ENCODE measurements around the gene MATN4.

Gene MATN4

DNA sequence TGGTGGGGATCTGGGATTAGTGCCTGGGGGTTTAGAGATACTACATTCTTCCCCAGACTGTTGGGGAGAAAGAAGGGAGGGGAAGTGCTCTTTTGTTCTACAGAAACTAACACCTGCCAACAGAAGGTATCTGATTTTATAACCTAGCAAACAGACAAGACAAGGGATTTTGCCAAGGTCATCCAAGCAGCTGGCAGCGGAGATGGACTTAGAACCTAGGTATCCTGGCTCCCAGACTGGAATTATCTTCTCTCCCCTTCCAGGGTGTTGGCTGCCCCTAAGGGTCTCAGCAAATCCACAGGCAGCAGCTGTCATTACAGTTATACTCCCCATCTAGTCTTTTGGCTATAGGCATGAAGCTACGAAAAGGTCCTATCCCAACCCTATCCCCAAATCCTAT is 31.7 kb upstream of the MATN4 start:
- Histone ChIP-seq H3K27me3 (ENCODE audit: control insufficient read depth, insufficient read depth, low read length) (no peaks in the 10 kb centered on the region), H3K27ac (ENCODE audit: low read depth, low read length) (no peak overlapping the region), H3K9me3 (ENCODE audit: control insufficient read depth, insufficient read depth, low read depth, low read length) (no peaks in the 10 kb centered on the region), H3K4me1 (ENCODE audit: control insufficient read depth, insufficient read depth, low read length) (peaks cover 80% of the 10 kb centered on the region), H3K4me3 (ENCODE audit: low read depth, low read length) (no peak overlapping the region), H3K9ac (ENCODE audit: low read length) (no peak overlapping the region), H3K36me3 (ENCODE audit: control insufficient read depth, insufficient read depth, low read length) (0 out of 2 replicates have a peak, but pooled peaks cover 7% of the 10 kb centered on the region)

GRCh38 chr20:45339084-45339483 is 31.0 kb upstream of the MATN4 start:
- Histone ChIP-seq H3K4me1 (ENCODE audit: control insufficient read depth, insufficient read depth, low read length) (peaks cover 73% of the 10 kb centered on the region), H3K36me3 (ENCODE audit: control insufficient read depth, insufficient read depth, low read length) (0 out of 2 replicates have a peak, but pooled peaks cover 10% of the 10 kb centered on the region), H3K27me3 (ENCODE audit: control insufficient read depth, insufficient read depth, low read length) (no peaks in the 10 kb centered on the region), H3K9ac (ENCODE audit: low read length) (no peak overlapping the region), H3K27ac (ENCODE audit: low read depth, low read length) (no peak overlapping the region), H3K9me3 (ENCODE audit: control insufficient read depth, insufficient read depth, low read depth, low read length) (no peaks in the 10 kb centered on the region), H3K4me3 (ENCODE audit: low read depth, low read length) (no peak overlapping the region)

DNA sequence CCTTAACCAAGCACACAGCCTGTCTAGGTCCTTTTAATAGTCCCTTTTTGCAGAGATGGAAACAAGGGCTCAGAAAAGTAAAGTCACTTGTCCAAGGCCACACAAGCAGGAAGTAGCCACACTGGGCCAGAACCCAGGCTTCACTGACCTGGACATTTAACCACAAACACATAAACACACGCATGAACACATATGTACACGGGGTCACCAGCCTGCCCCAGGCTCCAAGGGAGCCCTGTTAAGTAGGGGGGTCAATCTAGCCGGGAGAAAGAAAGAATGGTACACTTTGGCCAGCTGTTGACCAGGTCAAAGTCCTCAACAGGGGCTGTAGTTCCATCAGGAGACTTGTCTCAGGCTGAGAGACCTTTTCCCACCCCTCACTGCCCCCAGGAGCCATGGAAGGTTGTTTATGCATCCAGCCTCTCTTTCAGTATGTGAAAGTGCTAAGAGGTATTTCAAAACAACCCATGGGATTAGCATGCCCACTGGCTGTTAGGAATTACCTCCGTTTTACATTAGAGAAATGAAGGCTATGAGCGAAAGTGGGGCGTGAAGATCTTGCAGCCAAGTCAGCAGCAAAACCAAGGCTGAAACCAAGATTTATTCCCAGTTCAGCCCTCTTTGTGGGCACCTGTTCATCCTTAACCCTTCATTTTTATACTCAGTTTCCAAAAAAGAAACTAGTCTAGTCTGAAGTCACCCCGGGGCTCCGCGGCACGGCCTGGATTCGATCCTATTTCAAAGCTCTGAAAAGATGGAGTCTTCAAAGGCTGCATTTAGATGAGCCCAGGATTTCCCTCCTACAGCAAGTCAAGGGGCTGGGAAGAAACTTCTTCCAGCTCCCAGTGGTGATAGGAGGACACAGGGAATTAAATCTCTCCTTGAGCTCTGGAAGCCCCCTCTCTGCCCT is 30.3 kb upstream of the MATN4 start:
- H3K36me3 ChIP-seq (ENCODE audit: control insufficient read depth, insufficient read depth, low read length), result 0 out of 2 replicates have a peak, but pooled peaks cover 10% of the 10 kb centered on the region
- peak overlapping the region; percentile 8 for H3K9ac ChIP-seq (ENCODE audit: low read length)
- H3K9me3 ChIP-seq (ENCODE audit: control insufficient read depth, insufficient read depth, low read depth, low read length), result no peaks in the 10 kb centered on the region
- no peak overlapping the region for H3K4me3 ChIP-seq (ENCODE audit: low read depth, low read length)
- H3K27ac ChIP-seq (ENCODE audit: low read depth, low read length), result peak overlapping the region; percentile 50; the same call in 1 of the 2 replicates
- H3K27me3 ChIP-seq (ENCODE audit: control insufficient read depth, insufficient read depth, low read length), result no peaks in the 10 kb centered on the region
- H3K4me1 ChIP-seq (ENCODE audit: control insufficient read depth, insufficient read depth, low read length), result peaks cover 66% of the 10 kb centered on the region

GRCh38 chr20:45337367-45338120 is 29.4 kb upstream of the MATN4 start:
- H3K36me3 ChIP-seq (ENCODE audit: control insufficient read depth, insufficient read depth, low read length), result peaks cover 15% of the 10 kb centered on the region; the same call in 1 of the 2 replicates
- H3K9me3 ChIP-seq (ENCODE audit: control insufficient read depth, insufficient read depth, low read depth, low read length), result no peaks in the 10 kb centered on the region
- H3K27ac ChIP-seq (ENCODE audit: low read depth, low read length), result peak overlapping the region; percentile 50; the same call in 1 of the 2 replicates
- peak overlapping the region; percentile 8 for H3K9ac ChIP-seq (ENCODE audit: low read length)
- no peaks in the 10 kb centered on the region for H3K27me3 ChIP-seq (ENCODE audit: control insufficient read depth, insufficient read depth, low read length)
- peaks cover 57% of the 10 kb centered on the region for H3K4me1 ChIP-seq (ENCODE audit: control insufficient read depth, insufficient read depth, low read length)
- no peak overlapping the region for H3K4me3 ChIP-seq (ENCODE audit: low read depth, low read length)

- Histone ChIP-seq H3K4me1 (ENCODE audit: control insufficient read depth, insufficient read depth, low read length) (peaks cover 51% of the 10 kb centered on the region), H3K36me3 (ENCODE audit: control insufficient read depth, insufficient read depth, low read length) (peaks cover 21% of the 10 kb centered on the region), H3K9me3 (ENCODE audit: control insufficient read depth, insufficient read depth, low read depth, low read length) (no peaks in the 10 kb centered on the region), H3K9ac (ENCODE audit: low read length) (no peak overlapping the region), H3K27me3 (ENCODE audit: control insufficient read depth, insufficient read depth, low read length) (no peaks in the 10 kb centered on the region), H3K27ac (ENCODE audit: low read depth, low read length) (no peak overlapping the region; the same call in 1 of the 2 replicates), H3K4me3 (ENCODE audit: low read depth, low read length) (no peak overlapping the region)
These were observed 28.6 kb upstream of the MATN4 start for GRCh38 chr20:45336530-45337366.

GRCh38 chr20:45330476-45330875 is 22.4 kb upstream of the MATN4 start:
- no peak overlapping the region for H3K27ac ChIP-seq (ENCODE audit: low read depth, low read length)
- peaks cover 73% of the 10 kb centered on the region for H3K36me3 ChIP-seq (ENCODE audit: control insufficient read depth, insufficient read depth, low read length)

GRCh38 chr20:45329497-45330319 is 21.6 kb upstream of the MATN4 start:
- no peak overlapping the region for H3K4me3 ChIP-seq (ENCODE audit: low read depth, low read length)
- H3K9me3 ChIP-seq (ENCODE audit: control insufficient read depth, insufficient read depth, low read depth, low read length), result no peaks in the 10 kb centered on the region
- H3K9ac ChIP-seq (ENCODE audit: low read length), result no peak overlapping the region
- peaks cover 5% of the 10 kb centered on the region; the same call in 1 of the 2 replicates for H3K4me1 ChIP-seq (ENCODE audit: control insufficient read depth, insufficient read depth, low read length)
- no peak overlapping the region for H3K27ac ChIP-seq (ENCODE audit: low read depth, low read length)
- H3K27me3 ChIP-seq (ENCODE audit: control insufficient read depth, insufficient read depth, low read length), result no peaks in the 10 kb centered on the region
- peaks cover 72% of the 10 kb centered on the region for H3K36me3 ChIP-seq (ENCODE audit: control insufficient read depth, insufficient read depth, low read length)

More at GRCh38 chr20:45330476-45330875, 22.4 kb upstream of the MATN4 start:
- H3K9ac ChIP-seq (ENCODE audit: low read length), result no peak overlapping the region
- H3K9me3 ChIP-seq (ENCODE audit: control insufficient read depth, insufficient read depth, low read depth, low read length), result no peaks in the 10 kb centered on the region
- H3K27me3 ChIP-seq (ENCODE audit: control insufficient read depth, insufficient read depth, low read length), result no peaks in the 10 kb centered on the region
- no peak overlapping the region for H3K4me3 ChIP-seq (ENCODE audit: low read depth, low read length)
- peaks cover 3% of the 10 kb centered on the region; the same call in 1 of the 2 replicates for H3K4me1 ChIP-seq (ENCODE audit: control insufficient read depth, insufficient read depth, low read length)

- peaks cover 5% of the 10 kb centered on the region; the same call in 1 of the 2 replicates for H3K4me1 ChIP-seq (ENCODE audit: control insufficient read depth, insufficient read depth, low read length)
- H3K27me3 ChIP-seq (ENCODE audit: control insufficient read depth, insufficient read depth, low read length), result no peaks in the 10 kb centered on the region
- no peaks in the 10 kb centered on the region for H3K9me3 ChIP-seq (ENCODE audit: control insufficient read depth, insufficient read depth, low read depth, low read length)
- no peak overlapping the region for H3K9ac ChIP-seq (ENCODE audit: low read length)
- peaks cover 70% of the 10 kb centered on the region for H3K36me3 ChIP-seq (ENCODE audit: control insufficient read depth, insufficient read depth, low read length)
- no peak overlapping the region for H3K27ac ChIP-seq (ENCODE audit: low read depth, low read length)
- no peak overlapping the region for H3K4me3 ChIP-seq (ENCODE audit: low read depth, low read length)
These were observed 20.4 kb upstream of the MATN4 start for GRCh38 chr20:45328451-45328850.

DNA sequence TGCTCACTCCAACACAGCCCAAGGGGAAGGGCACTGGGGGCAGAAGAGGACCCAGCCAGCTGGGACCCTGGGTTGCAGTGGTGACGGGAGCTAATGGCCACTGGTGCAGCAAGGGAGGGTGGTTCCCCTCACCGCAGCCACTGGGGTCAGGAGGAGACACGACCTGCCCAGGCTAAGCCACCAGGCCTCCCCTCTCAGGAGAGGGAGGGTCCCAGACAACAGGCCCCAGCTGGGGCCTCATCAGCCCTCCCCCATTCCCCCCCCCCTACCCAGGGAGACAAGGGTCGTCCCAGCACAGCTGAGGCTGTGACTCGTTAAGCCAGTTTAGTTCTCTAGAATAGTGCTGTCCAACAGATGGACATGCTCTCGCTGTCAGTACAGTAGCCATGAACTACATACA is 17.3 kb upstream of the MATN4 start:
- Histone ChIP-seq H3K36me3 (ENCODE audit: control insufficient read depth, insufficient read depth, low read length) (peaks cover 45% of the 10 kb centered on the region), H3K4me3 (ENCODE audit: low read depth, low read length) (no peak overlapping the region), H3K9me3 (ENCODE audit: control insufficient read depth, insufficient read depth, low read depth, low read length) (no peaks in the 10 kb centered on the region), H3K4me1 (ENCODE audit: control insufficient read depth, insufficient read depth, low read length) (peaks cover 5% of the 10 kb centered on the region; the same call in 1 of the 2 replicates), H3K9ac (ENCODE audit: low read length) (no peak overlapping the region), H3K27ac (ENCODE audit: low read depth, low read length) (no peak overlapping the region), H3K27me3 (ENCODE audit: control insufficient read depth, insufficient read depth, low read length) (no peaks in the 10 kb centered on the region)

DNA sequence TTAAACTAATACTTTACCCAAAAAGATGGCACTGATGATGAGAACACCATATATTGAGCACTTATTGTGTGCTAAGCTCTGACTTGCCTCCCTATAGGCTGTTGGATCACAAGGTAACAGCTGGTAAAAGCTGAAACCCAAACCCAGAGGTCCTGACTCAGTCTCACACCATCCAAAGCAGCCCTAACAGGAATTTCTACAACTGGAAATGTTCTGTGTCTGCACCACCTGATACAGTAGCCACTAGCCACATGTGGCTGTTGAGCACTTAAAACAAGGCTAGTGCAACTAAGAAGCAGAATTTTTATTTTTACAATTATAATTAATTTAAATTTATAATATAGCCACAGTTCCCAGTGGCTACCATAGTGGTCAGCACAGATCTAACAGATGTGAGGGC is 15.6 kb upstream of the MATN4 start:
- Histone ChIP-seq H3K36me3 (ENCODE audit: control insufficient read depth, insufficient read depth, low read length) (peaks cover 28% of the 10 kb centered on the region), H3K27ac (ENCODE audit: low read depth, low read length) (no peak overlapping the region), H3K9me3 (ENCODE audit: control insufficient read depth, insufficient read depth, low read depth, low read length) (no peaks in the 10 kb centered on the region), H3K9ac (ENCODE audit: low read length) (no peak overlapping the region), H3K27me3 (ENCODE audit: control insufficient read depth, insufficient read depth, low read length) (no peaks in the 10 kb centered on the region), H3K4me3 (ENCODE audit: low read depth, low read length) (no peak overlapping the region), H3K4me1 (ENCODE audit: control insufficient read depth, insufficient read depth, low read length) (peaks cover 5% of the 10 kb centered on the region; the same call in 1 of the 2 replicates)
